Daoy (cell line): ENCODE results near the gene TMEM272. TPM values are rescaled to one million over a fixed set of nuclear protein-coding genes. Genes with fewer than 3 reads are reported as not detected.
A peak's percentile ranks its signal among the peaks of the same experiment; 100 is the strongest.

Experiments
- DNase-seq: peaks from one replicate; pipeline ENCODE4 v3.0.0-alpha.2; 2015; ENCODE audit warnings: low read depth
- total RNA-seq: library from RNA; depleted of rRNA; stranded (reverse); fragments of >200 nt; shearing (Covaris generic); gene quantifications from 2 replicates; pipeline ENCODE4 v1.2.3, GENCODE V29; 2014

TMEM272 gene
- total RNA-seq, 1 experiment from 2014 or later, result not detected

DNA sequence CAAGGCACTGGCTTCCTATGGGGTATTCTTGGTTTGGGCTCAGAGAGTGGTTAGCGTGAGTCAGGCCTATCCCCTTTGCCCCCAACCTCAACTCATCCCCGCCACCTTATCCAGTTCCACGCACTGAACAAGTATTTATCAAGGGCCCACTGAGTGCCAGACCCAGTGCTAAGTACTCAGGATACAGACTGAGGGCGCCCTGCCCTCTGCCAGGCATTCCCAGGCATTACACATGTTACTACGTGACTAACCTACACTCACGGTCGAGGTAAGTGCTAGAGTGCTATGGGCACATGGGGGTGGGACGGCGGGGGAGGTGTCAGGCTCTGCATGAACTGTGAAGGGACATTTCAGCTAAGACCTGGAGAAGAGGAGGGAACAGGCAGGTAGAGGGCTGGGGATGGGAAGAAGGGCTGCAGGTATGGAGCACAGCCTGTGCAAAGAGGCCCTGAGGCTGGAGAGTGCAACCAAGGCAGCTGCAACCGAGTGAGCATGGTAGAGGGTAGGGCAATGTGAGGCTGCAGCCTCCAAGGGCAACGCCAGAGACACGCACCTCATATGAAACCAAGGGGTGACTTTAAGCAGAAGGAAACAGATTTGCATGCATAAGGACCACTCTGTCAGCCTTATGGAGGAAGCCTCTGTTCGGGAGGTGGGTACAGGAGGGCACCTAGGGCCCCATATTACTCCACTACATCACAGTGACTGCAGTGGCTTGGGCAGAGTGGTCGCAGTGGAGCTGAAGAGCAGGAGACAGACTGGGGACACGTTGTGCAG, 63.5 kb downstream of the TMEM272 start:
- DNase-seq, result peak; percentile 43

DNA sequence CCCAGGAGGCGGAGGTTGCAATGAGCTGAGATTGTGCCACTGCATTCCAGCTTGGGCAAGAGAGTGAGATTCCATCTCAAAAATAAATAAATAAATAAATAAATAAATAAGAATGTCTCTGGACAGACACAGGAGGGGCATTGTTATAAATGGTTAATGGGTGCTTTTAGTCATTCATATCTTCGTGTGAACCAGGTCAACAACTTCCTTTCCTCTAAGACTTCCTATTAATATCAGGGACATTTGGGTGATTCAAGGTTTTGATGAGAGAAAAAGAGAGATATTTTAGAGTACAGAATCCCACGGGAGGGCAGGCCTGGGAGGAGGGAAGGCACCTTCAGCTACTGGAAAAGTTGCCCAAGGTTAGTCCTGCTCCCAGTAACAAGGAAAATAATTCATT, 64.9 kb downstream of the TMEM272 start:
- DNase-seq, result no peak

DNA sequence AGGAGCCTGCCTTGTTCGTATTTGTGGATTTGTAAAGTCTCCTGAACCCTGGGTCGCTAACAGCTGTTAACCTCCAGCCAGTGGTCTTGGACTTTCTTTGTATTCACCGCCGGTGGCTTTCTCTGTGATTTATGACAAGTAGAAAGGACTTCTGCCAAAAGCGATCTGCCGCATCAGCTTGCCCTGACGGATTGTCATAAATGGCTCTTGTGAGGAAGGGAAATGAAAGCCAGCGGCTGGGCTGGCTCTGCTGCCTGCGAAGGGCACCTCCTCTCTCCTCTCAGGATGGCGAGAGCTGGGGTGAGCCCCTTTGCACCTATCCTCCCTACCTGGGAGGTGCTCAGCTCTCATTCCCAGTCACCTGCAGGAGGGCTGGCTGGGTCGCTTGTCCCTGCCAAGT, 66.6 kb downstream of the TMEM272 start:
- no peak for DNase-seq

DNA sequence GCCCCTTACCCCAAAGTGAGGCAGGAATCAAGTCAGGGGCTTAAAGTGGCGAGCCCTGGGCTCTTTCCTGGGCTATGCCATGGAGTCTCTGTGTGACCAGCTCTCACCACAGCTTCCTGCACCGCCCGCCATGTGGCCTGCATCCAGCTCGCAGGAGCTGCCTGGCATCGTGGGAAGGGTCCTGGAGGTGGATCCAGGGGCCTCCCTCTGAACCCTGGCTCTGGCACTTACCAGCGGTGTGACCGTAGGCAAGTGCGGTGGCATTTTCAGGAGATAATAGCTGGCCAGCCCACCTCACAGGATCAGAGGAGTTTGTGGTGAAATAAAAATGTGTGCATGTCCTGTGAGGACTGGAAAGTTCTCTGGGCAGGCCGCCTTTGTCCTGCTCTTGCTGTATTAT, 67.1 kb downstream of the TMEM272 start:
- no peak for DNase-seq

DNA sequence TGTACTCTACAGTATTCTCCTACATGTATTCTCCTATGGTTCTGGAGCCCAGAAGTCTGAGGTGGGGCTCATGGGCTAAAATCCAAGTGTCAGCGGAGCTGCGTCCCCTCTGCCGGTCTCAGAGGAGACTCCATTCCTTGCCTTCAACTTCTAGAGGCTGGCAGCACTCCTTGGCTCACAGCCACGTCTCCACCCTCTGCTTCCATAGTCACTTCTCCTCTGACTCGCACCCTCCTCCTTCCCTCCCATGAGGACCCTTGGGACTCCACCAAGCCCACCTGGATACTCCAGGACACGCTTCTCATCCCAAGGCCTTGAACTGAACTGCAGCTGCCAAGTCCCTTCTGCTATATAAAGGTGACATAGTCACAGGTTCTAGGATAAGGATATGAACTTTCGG, 68.8 kb downstream of the TMEM272 start:
- DNase-seq, result no peak

DNA sequence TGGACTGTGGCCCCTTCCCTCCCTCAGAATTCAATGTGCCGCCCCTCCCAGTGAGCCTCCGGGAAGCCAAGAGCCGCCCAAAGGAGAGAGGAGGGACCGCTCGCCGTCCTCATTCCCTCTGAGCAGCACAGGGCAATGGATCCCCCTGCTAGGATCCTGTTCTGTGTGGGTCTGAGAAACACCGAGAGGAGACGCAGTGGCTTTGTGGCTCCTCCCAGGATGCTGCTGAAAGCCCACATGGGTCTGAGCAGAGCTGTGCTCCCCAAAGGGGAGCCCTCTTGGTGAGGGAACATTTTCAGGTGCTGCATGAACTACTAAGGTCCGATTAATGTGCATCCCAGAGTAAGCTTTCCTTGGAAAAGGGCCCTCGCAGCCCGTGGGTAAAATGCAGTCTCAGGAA, 71.5 kb downstream of the TMEM272 start:
- DNase-seq, result no peak

DNA sequence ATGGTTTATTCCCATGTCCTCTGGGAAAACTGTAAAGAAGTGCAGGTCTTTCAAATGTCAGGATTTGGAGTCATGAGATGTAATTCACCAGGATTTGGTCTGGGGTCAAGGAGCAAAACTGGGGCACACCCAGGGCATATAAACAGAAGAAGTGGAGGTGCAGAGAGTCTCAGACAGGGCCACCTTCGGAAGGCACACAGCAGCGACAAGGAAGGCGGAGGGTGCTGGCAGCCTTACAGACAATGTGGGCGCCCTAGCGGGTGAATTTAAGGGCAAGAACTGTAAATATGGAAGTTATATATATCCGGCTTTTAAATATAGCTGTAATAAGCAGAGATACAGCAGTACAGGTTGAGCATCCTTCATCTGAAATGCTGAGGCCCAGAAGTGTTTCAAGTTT, 72.2 kb downstream of the TMEM272 start:
- no peak for DNase-seq

DNA sequence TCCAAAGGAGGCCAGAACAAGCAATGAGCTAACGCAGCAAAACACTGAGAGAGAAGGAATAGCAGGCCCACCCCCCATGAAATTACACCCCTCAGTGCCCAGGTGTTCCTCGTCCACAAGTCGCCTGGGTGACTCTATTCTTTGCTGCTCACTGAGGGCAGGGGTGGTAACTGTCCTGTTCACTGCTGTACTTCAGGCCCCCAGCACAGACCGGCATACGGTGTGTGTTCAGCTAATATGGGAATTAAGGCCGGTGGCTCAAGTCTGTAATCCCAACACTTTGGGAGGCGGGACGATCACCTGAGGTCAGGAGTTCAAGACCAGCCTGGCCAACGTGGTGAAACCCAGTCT, 72.9 kb downstream of the TMEM272 start:
- DNase-seq, result no peak

DNA sequence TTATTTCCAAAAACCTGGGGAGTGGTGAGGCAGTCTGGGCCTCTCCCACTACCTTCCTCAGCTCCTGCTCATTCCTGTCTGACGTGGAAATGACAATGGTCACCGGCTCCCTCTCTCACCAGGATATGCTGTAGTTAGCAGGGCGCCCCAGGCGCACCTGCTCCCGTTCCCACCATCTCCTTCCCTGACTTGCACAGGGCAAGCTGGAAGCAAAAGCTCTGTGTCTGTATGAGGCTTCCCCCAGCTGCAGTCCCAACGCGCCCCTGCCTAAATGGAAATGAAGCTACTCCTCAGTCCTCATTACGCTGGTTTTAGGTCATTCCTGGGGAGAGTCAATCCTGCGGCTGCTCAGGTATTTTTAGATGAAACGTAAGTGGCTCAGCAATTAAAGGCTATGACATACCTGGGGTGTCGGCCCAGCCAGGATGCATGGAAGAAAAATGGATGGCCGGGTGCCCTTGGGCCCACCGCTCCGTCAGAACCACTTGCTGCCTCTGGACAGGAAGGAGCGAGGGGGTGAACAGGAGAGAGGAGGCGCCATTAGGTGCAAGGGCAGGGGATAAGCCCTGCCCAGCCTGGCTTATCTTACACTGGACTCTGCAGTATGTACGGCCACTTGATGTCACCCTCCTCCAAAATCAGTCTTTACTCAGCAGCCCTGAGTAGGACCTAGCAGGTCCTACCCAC, 73.4 kb downstream of the TMEM272 start:
- DNase-seq, result no peak

DNA sequence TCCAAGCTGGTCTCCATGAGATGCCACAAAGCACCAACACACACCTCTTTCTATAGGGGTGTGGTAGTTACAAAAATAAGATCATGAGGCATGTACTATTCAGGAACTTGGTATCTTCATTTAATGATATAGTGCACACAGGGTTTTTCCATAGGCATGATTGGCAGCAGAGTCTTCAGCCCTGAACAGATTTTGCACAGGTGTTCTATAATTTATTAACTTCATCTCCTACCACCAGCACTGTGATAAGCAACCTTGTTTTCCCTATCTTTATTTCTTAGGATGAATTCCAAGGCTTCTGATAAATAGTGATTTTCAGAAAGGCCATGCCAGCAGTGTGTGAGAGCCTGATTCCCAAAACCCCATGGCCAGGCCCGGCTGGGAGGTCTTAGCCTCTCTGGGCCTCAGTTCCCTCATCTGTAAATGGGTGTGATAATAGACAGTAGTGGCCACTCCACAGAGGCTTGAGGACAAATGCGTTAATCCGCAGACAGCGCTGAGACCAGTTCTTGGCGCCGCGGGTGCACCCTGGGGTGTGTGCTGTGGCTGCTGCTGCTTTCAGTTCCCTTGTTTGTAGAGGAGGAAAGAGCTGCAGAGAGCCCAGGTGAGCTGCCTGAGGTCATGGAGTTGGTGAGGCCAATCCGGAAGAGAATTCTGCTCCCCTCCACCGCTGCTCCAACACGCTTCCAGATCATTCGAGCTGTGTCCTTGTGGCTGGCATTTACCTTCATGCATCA, 74.1 kb downstream of the TMEM272 start:
- no peak for DNase-seq

DNA sequence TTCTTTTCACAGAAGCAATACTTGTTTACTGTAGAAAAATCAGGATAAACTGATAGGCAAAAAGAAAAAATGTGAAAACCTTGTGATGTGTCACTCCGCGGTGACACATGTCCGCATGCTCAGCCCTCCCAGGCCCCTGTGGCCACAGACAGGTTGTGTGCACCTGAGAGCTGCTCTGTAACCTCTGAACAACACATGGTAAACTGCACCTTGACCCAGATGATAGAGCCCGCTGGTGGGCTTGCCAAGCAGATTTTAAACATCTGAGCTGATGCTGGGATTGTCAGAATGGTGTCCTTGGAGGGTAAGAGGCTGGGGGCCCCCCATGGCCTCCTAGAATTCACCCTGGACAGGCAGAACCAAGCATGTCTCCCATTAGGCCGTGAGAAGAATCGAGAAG, 74.8 kb downstream of the TMEM272 start:
- no peak for DNase-seq

DNA sequence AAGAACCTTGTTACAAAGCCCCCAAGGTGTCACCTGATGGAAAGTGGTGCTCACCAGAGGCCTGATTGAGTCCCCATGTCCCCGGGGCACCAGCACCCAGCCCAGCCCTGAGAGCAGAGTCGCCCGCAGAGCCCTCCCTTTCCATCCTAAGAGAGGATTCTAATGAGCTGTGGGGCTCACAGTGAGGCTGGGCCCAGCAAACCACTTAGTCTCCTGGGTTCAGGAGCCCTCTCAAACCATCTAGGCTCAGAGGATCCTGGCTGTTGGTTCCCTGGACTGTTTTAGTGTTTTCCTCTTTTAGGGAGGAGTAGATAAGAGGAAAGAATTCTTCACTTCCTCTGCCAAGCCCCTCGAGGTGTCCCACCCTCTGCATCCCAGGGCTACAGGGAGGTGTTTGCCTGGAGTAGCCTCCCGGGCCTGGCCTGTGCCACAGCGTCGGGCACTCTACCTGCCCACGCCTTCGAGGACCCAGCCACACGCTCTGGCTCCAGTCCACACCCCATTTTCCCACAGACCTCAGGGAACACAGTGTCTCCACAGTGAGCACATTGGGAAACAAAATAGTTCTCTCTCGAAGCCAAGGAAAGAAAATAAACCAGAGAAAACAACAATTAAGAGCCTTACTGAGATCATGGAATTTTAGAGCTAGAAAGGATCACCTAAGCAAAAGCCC, 75.4 kb downstream of the TMEM272 start:
- DNase-seq, result no peak

DNA sequence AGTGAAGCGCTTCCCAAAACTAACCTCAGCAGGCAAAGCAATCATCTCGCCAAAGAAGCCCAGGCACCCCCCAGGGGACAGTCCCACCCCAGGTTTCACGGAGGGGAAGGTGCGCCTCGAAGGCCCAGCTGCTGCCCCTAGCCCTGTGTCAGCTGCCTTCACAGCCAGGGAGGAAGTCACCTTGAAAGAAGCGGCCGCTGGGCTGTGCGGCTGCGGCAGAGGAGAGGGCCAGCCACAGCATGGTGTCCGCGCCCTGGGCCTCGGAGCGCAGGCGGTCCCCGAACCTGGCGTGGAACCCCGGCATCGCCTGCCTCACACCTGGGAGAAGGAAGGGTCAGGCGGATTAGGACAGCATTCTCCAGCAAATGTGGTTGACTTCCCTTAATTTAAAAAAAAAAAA, 76.0 kb downstream of the TMEM272 start:
- no peak for DNase-seq

DNA sequence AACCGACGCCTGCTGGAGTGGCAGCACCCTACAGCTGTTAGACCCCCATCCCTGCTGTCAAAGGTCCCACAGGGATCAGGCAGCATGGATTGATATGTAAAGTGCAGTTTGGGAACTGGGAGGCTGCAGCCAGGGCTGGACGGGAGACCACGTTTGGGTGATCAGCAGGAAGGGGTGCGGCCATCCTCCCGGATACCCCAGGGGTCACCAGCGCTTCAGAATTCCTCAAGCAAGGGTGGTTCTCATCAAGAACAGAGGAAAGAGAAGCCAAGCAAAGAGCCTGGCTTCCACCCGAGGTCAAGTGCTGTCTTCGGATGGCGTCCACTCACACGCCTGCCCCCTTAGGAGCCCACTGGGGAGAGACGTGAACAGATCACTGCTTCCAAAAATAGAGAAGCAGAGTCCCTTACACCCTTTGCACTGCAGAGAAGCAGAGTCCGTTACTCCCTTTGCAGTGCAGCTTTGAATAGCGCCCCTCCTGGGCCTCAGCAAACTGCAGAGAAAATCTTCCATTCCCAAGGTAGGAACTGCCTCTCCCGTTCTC, 76.5 kb downstream of the TMEM272 start:
- no peak for DNase-seq

DNA sequence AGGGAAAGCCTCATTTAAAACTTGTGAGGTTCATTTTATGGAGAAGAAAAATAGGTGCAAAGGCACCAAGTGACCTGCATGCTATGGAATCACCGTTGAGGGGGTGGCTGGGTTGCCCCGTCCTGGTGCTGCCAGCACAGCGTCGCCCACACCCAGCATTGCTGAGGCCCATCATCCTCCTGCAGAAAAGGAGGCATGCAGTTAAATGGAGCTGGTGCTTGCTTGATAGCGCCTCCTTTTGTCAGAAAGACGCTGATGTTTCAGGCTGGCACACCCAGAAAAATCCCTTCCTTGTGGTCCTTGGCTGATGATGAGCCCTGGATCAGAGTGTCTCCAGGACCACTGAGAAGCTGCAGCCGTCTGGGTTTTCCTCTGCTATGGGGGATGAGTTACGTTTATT, 77.9 kb downstream of the TMEM272 start:
- DNase-seq, result no peak

DNA sequence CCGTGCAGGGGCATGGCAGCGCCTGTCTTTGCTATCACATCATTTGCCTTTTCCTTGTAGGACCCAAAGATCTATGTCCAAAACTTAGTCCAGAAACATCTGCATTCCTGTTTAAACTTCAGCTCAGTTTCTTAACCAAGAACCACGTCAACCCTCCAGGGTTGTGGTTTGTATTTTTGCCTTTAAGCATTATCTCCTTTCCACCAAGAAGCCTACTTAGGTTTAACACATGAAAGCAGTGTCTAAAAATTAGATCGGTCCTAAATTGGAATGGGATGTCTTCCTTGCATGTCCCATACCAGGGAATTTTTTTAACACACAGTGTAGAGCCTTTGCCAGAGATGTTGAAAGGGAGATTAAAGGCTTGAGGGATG, 79.8 kb downstream of the TMEM272 start:
- DNase-seq, result no peak

DNA sequence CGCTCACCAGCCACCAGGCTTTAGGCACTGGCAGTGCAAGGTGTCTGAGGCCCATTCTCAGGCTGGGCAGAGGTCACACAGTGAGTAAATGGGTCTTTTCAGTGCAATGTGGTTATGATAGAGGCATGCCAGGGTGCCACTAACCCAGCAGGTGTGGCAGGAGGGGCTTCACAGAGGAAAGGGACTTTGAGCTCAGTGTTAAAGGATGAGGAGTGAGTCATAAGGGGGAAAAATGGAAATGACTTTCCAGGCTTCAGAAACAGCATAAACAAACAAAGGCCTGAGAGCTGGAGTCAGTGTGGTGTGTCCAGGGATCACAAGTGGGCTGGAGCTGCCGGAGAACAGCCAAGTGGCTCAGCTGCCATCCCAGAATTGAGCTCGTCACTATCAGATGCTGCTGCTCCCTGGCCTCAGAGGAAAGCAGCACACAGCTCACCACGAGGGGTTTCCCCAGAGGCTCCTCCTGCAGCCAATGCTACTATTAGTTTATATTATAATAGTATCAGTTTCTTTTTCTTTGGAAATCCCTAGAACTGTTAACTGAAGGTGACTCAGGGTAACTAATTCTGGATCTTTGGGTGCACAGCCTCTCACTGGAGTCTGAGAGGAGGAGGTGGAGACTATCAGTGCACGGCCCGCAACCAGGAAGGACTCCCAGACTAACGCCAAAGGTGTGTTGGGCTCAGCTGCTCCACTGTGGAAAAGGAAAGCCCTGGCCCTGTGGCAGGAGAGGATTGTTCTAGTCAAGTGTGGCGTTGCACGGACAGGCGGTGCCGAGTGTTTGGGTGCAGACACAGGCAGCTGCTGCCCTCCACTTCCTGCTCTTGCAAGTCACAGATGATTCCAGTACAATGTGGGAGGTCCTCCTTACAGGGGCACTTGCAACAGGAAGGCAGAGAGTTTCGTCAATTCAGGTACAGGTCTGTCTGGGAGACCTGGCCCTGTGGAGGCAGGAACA, 80.5 kb downstream of the TMEM272 start:
- peak; percentile 66 for DNase-seq

DNA sequence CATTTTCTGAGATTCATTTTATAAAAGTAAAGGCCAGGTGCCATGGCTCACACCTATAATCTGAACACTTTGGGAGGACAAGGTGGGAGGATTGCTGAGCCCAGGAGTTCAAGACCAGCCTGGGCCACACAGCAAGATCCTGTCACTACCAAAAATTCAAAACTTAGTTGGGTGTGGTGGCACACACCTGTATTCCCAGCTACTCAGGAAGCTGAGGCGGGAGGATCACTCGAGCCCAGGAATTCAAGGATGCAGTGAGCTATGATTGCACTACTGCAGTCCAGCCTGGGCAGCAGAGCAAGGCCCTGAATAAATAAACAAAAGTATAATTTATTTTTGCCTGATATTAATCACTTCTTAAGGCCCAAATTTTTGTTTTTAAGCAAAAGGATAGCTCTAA, 81.5 kb downstream of the TMEM272 start:
- no peak for DNase-seq
